NCI-H82 treated with DMSO at 0.1 percent for 48 hours (cell line): ENCODE data around the gene GNAS-AS1.

Experiments
- DNase-seq: peaks from one replicate; lab custom pipeline; 2025; ENCODE audit not compliant: unreplicated experiment; lab: John Stamatoyannopoulos, UW

The GNAS-AS1 gene

DNA sequence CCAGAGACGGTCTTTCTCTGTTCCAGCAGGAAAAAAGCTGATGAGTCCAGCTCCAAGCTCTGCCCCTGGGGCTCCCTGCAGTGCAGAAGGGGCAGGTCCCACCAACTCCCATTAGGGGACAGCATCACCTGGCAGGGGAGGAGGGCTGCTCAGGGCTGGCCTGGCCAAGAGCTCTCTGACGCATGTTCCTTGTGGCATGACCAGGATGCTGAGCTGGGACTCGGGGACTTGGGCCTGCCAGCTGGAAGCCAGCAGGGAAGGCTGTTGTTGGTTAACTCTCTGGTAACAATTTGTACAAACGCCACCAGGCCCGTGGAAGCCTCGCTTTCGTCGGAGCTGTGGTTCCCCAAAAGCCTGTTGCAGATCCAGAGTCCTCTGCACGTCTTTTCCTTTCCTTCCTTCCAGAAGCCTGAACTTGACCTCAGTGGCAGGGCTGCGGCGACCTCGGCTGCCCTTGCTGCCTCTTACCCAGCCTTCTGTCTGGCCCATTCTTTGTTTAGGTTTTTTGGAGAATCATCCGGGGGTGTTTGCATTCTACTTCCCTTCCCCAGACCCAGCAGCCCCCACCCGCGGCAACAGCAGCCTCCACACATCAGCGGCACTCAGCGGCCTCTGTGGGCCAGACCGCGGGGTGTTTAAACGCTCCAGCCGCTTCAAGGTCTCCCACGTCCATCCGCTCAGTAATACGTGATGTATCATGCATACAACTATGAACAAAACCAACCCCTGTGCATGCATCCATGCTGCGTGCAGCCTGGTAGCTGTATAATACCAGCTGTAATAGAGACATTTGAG lies 63.3 kb downstream of the GNAS-AS1 start:
- no peak for DNase-seq

DNA sequence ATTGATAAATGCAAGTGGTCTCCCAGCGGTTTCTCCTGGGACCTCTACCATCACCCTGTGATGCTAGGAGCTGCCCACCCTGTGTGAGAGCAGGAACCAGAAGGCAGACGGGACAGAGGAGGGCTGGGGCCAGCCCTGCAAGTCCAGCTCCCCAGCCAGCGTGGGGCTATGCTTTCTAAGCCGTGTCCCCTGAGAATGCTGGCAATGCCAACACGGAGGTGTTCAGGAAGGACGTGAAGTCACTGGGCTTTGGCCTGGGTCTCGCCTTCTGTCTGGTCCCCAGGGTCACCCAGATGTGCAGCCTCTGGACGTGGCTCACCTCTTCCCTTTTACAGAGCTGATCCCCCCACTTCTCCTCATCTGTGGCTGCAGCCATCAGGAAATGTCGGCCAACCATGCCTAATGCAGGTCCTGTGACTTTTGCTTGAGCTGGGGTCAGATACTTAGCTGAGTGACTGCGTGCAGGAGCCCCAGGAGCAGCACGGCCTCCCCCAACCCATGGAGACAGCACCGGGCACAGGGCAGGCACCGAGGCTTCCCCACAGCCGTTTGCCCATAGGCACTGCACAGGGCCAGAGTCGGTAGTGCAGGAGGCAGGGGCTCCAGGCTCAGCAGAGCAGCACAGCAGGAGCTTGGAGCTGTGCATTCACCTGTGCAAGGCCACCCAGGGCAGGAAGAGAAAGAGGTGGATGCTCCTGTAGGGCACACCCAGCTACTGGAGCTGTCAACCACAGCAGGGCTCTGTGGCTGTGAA lies 66.2 kb downstream of the GNAS-AS1 start:
- DNase-seq = no peak

DNA sequence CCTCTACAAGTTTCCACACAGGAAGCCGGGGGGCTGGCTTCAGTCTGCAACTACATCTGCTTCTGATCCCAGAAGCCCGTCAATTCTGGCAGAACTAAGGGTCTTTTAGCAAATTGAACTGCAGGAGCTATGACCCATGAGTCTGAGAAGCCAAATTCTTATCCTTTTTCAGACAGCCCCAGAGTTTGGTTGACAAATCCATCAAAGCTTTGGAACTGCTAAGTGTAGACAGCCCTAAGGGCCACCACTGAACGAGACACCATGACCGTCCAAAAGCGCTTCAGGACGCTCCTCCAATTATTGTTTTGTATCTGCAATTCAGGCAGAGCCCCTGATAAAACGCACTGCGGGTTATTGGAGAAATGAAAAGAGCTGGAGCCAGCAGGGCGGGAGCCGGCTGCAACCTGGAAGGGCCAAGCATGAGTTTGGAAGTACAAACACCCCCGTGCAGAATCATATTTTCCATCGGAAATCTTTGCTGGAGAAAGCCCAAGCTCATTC lies 67.1 kb downstream of the GNAS-AS1 start:
- no peak for DNase-seq

DNA sequence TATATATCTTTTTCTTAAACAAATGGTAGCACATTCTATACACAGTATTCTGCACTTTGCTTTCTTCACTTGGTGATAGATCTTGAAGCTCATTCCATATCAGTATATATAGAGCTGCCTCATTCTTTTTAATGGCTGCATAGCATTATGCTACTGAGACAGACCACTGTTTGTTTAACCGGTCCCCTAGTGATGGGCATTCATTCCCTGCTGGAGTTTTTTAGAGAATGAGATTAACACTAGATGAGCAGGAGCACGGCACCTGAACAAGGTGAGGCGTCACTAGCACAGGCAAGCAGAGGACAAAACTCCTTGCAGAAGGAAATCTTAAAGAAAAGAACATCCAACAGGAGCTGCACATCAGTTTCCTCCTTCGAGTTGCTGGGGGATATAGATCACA lies 69.6 kb downstream of the GNAS-AS1 start:
- no peak for DNase-seq

DNA sequence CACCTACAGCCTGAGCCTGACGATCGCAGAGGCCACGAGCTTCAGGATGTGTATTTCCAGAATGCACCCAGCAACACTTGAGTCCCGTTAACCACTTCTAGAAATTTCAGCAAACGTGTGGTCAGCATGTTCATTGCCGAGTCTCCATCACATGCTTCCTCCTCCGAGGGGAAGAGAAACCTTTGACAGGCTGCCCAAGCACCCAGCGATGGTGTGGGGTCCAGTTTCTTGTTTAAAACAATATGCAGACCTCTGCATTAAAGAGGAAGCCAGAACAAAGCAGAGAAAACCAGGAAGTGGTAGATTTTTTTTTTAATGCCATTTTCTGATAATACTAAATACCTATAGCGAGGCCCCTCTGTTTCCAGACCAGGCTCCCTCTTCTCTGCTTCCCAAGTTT lies 71.9 kb downstream of the GNAS-AS1 start:
- DNase-seq = no peak

DNA sequence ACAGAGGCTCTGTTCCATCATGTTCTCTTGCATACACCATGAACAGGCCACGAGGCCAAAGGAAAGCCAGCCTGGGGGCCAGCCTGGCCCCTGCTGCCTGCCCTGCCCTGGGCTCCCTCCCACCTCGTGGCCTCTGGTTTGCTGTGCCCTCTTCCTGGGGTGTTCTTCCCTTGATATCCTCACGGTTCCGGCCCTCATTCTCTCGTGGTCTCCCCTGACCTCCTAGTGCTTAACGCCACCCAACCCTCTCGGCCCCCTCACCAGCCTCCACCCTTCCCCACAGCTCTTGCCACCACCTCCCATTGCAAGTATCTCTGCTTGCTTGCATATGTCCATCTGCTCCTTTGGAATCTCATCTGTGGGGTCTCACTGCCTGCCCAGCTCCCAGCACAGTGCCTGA lies 73.0 kb downstream of the GNAS-AS1 start:
- no peak for DNase-seq

DNA sequence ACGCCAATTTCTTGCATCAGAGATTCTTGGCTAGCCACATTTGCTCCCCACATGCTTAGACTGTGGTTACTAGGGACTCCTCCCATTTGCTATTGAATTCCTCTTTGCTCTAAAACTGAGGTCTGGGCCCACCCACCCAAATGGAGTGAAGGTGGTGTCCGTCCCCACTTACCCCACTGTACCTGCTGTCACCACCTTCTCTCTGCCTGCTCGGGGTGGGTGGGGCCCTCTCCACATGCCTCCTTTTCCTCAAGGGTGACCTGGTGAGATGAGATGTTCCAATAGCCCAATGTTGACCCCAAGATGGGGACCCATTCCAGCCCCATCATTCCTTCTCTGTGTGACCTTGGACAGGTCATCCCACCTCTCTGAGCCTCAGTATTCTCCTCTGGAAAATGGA lies 74.6 kb downstream of the GNAS-AS1 start:
- no peak for DNase-seq

DNA sequence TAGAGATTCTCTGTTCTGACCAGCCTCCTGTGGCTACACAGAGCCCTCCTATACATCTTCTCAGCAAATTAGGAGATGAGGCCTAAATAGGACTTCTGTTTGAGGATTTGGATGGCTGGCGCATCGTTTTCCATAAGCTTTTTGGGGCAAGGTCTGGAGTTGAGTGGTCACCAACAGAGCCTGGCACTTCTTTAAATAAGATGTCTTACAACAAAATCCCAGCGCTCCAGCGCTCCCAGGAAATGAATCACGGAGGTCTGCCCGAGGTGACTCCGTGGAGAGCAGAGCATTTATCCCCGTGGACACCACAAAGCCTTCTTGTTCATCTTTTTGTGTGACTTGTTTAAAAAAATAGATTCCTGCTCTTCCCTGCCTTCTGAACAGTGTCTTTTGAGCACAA lies 75.3 kb downstream of the GNAS-AS1 start:
- no peak for DNase-seq

DNA sequence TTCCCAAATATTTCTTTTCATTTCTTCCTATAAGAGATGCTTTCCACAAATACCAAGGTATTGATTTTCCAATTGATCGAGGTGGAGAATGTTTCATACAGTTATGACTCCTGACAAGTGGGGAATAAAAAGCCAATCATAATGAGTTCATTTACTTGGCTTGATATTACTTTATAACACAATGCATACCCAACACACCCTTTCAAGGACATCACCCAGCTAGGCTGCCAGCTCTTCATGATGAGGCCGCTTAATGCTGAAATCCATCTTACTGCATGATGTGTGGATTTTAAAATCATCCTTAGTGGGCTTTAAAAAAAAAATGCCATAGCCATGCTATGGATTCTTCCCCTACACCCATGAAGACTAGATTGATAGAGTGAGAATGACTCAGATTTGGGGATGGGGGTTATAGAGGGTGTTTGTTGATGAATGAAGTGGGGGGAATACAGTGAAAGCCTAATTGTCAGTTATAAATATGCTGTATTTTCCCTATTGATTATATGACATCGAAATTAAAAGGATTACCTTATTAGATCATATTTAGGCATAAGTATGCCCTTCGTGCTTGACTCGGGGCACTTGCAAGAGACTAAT lies 75.9 kb downstream of the GNAS-AS1 start:
- no peak for DNase-seq

DNA sequence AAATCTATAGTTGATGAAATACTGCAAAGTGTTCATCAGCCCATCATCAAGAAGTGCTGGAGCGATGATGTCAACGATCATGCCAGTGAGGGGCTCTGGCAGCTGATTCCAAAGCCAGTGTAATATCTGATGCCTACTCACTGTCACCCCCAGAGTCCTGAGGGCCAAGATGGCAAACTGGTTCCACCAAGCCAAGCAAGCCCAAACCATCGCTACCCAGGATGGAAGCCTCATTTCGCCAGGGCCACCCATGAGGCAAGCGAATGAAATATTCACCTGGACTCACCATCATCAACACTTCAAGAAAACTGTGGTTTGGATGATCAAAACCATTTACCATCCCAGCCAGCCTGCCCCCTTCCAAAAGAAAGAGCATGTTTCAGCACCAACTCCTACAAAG lies 76.5 kb downstream of the GNAS-AS1 start:
- no peak for DNase-seq

DNA sequence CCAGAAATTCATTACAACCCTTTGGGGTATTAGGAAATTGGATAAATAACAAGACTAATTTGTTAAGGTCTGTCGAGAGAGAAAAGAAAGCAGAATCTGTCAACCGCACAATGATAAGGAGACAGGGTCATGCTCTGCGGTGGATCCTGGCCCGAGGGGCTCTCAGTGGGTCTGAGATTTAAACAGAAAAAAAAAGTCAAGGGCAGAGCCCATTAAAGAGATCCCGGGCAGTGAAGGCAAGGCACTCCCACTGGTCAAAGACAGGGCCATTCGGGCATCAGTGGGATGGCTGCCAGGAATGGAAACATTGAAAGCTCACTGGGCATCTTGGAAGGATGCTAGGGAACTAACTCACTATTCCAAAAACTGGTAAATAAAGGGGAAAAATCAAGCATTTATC lies 77.9 kb downstream of the GNAS-AS1 start:
- no peak for DNase-seq
